Brain microvascular endothelial cell (primary cell): ENCODE results near the gene ZSCAN5A.
A peak's percentile ranks its signal among the peaks of the same experiment; 100 is the strongest.
"Not testable (repeated sequence)": the region's sequence is repeated elsewhere in the genome, so short reads cannot be mapped to it uniquely, and the experiment has no call there.

Source experiments
- DNase-seq: peaks from one replicate; pipeline ENCODE4 v3.0.0-alpha.2; 2020
- H3K27ac ChIP-seq: fragments of 250-450 bp; sonication (Bioruptor Pico); 2 replicates; pipeline ENCODE4 v1.5.1; 2020; ENCODE audit warnings: mild to moderate bottlenecking, moderate library complexity
- H3K27me3 ChIP-seq: fragments of 250-450 bp; sonication (Bioruptor Pico); replicated peaks from 2 replicates; pipeline ENCODE4 v1.5.1; 2020; ENCODE audit warnings: mild to moderate bottlenecking
- H3K36me3 ChIP-seq: fragments of 250-450 bp; sonication (Bioruptor Pico); replicated peaks from 2 replicates; pipeline ENCODE4 v1.5.1; 2020; ENCODE audit warnings: mild to moderate bottlenecking
- H3K4me3 ChIP-seq: 2 replicates; pipeline ENCODE4 v1.5.1; 2011; ENCODE audit warnings: low read depth, mild to moderate bottlenecking, control low read depth, low read length, moderate library complexity
- in situ Hi-C: cut with HindIII; loops from 2 replicates; pipeline ENCODE4 v1.10.0; 2017; ENCODE audit warnings: low sequenced_read_pairs, low pct_ligation_motif_present
- TF ChIP-seq, protein P1 (sequence below): IDR thresholded peaks from 2 replicates; pipeline ENCODE4 v1.5.1; 2011; ENCODE audit warnings: low read depth, mild to moderate bottlenecking, moderate library complexity, low read length, control low read depth, inconsistent platforms; ENCODE audit errors: missing control alignments

Gene ZSCAN5A

DNA sequence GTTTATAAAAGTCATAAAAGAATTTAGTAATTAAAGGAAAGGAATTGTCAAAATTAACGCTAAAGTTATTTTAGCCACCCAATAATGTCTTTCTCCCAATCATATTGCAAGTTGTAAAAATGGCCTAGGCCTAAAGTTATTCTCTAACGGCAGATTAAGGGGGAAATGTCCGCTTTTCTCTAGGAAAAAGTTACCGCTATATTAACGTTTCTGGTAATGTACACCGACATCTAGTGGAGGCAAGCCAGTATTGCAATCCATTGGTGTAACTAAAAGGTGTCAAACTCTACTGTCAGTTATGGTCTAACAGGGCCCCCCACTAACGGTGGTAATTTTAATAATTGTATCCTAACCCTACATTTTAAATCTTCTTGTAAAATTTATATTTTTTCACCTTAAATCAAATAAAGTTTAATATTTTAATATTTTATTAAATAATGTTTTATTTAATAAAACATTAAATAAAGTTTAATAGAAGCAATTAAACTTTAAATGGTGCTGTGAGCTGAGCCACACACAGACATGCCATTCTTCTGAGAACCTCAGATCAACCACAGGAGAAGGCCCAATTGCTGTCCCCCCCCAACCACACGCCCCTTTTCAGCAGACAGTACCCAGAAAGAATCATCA, 35.9 kb upstream of the ZSCAN5A start:
- peak; percentile 44 for DNase-seq
- TF ChIP-seq, protein P1, sequence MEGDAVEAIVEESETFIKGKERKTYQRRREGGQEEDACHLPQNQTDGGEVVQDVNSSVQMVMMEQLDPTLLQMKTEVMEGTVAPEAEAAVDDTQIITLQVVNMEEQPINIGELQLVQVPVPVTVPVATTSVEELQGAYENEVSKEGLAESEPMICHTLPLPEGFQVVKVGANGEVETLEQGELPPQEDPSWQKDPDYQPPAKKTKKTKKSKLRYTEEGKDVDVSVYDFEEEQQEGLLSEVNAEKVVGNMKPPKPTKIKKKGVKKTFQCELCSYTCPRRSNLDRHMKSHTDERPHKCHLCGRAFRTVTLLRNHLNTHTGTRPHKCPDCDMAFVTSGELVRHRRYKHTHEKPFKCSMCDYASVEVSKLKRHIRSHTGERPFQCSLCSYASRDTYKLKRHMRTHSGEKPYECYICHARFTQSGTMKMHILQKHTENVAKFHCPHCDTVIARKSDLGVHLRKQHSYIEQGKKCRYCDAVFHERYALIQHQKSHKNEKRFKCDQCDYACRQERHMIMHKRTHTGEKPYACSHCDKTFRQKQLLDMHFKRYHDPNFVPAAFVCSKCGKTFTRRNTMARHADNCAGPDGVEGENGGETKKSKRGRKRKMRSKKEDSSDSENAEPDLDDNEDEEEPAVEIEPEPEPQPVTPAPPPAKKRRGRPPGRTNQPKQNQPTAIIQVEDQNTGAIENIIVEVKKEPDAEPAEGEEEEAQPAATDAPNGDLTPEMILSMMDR: peak; percentile 79
- Histone ChIP-seq H3K36me3 (no peaks in the 10 kb centered on the region), H3K27ac (no peak overlapping the region), H3K27me3 (no peaks in the 10 kb centered on the region), H3K4me3 (no peak overlapping the region)
- in situ Hi-C loops: no loop called here

DNA sequence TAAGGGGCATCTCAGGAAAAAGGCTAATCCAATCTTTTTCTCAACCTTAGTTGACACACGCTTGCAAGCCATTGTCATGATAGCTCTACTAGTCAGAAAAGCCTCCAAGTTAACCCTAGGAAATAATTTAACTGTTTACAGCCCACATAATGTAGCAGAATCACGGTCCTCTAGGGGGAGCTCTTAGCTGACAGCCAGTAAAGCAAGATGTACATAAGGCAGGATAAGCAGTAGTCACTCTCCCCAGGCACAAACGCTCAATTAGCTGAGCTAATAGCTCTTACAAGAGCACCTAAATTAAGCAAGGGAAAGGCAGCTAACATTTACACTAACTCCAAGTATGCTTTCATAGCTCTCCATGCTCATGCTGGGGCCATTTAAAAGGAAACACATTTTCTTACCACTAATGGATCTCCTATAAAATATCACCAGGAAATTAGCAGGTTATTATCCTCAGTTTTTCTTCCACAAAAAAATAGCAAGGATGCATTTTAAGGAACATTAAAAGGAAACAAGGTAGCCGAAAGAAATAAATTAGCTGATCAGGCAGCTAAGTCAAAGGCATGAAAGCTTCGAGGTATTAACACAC, 33.7 kb upstream of the ZSCAN5A start:
- H3K36me3 ChIP-seq: no peaks in the 10 kb centered on the region
- TF ChIP-seq, protein P1: peak; percentile 28
- no peak overlapping the region for H3K27ac ChIP-seq
- H3K27me3 ChIP-seq: no peaks in the 10 kb centered on the region
- DNase-seq: peak; percentile 16
- no peak overlapping the region for H3K4me3 ChIP-seq
- in situ Hi-C loops: no loop called here

DNA sequence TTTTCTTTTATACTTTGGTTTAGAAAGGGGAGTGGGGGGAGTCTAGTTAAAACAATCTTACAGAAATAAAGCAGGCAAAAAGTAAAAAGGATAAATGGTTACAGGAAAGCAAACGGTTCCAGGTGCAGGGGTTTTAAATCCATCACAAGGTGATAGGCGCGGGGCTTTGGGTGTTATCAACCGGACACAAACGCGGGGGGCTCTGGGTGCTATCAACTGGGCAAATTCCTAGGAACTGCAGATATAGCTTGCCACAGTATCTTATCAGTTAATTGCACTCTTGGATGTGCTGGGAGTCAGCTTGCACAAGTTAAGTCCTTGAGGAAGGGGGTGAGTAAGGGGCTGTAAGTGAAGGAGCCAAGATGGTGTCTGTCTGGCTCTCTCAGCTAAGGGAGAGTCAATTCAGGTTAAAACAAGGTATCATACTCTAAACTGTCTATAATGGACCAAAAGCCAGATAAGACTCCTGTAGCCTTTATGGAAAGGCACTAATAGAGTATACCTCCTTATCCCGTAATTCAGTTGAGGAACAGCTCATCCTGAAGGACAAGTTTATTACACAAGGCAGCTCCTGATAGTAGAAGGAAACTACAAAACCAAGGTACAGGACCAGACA, 32.6 kb upstream of the ZSCAN5A start:
- H3K4me3 ChIP-seq: no peak overlapping the region
- H3K27me3 ChIP-seq: no peaks in the 10 kb centered on the region
- in situ Hi-C loops: no loop called here
- no peak for DNase-seq
- H3K27ac ChIP-seq: no peak overlapping the region
- H3K36me3 ChIP-seq: no peaks in the 10 kb centered on the region
- TF ChIP-seq, protein P1: no peak

DNA sequence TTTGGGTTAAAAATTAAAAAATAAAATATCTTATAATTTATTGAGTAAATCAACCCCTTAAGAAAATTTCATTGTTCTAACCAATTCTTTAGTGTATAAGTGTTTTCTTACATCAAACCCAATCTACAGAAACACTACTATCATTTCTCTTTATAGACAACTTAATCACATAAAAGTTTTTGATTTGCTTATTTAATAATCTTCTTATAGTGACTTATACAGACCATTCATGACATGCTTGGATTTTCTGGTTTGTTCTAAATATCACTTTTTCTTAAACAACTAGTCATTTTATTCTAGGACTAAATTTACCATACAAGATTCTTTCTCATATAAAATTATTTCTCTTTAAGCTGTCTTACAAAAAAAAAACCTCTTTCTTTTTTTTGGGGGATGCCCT, 27.3 kb upstream of the ZSCAN5A start:
- no peak overlapping the region for H3K4me3 ChIP-seq
- no peaks in the 10 kb centered on the region for H3K36me3 ChIP-seq
- DNase-seq: no peak
- in situ Hi-C loops: no loop called here
- no peak overlapping the region for H3K27ac ChIP-seq
- TF ChIP-seq, protein P1: no peak
- no peaks in the 10 kb centered on the region for H3K27me3 ChIP-seq

DNA sequence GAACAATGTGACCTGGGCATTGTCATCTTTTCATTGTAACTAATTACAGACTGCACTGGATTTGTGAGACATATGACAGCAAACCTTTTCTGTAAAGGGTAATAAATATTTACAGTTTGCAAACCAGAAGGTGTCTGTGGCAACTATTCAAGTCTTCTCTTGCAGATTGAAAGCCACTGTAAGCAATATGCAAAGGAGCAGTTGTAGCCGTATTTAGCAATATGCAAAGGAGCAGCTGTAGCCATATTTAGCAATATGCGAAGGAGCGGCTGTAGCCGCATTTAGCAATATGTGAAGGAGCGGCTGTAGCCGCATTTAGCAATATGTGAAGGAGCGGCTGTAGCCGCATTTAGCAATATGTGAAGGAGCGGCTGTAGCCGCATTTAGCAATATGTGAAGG, 24.4 kb upstream of the ZSCAN5A start:
- H3K36me3 ChIP-seq, H3K27ac ChIP-seq, H3K27me3 ChIP-seq, DNase-seq, H3K4me3 ChIP-seq, in situ Hi-C loops: not testable (repeated sequence)

DNA sequence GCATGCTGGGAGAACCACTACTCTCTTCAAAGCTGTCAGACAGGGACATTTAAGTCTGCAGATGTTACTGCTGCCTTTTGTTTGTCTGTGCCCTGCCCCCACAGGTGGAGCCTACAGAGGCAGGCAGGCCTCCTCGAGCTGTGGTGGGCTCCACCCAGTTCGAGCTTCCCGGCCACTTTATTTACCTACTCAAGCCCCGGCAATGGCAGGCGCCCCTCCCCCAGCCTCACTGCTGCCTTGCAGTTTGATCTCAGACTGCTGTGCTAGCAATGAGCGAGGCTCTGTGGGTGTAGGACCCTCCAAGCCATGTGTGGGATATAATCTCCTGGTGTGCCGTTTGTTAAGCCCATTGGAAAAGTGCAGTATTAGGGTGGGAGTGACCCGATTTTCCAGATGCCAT, 22.4 kb upstream of the ZSCAN5A start:
- in situ Hi-C loops, H3K36me3 ChIP-seq, H3K27ac ChIP-seq, H3K27me3 ChIP-seq, DNase-seq, H3K4me3 ChIP-seq: not testable (repeated sequence)

DNA sequence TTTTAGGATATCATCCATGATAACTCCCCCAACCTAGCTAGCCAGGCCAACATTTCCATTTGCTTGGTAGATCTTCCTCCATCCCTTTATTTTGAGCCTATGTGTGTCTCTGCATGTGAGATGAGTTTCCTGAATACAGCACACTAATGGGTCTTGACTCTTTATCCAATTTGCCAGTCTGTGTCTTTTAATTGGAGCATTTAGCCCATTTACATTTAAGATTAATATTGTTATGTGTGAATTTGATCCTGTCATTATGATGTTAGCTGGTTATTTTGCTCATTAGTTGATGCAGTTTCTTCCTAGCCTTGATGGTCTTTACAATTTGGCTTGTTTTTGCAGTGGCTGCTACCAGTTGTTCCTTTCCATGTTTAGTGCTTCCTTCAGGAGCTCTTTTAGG, 20.7 kb upstream of the ZSCAN5A start:
- H3K27me3 ChIP-seq, H3K36me3 ChIP-seq, H3K27ac ChIP-seq, H3K4me3 ChIP-seq, DNase-seq, in situ Hi-C loops: not testable (repeated sequence)
